SK-N-SH (cell line): ENCODE data around the gene RMDN2. TPM values are rescaled to one million over a fixed set of nuclear protein-coding genes. Genes with fewer than 3 reads are reported as not detected.

Experiments
- CTCF ChIA-PET: fragments of 300-600, 350-600 bp; formaldehyde crosslinking; extraction: SDS; loops from one replicate; lab custom pipeline; 2021; lab: Yijun Ruan, JAX
- POLR2A ChIA-PET: fragments of 350-600 bp; sonication (Branson Sonifier 250); formaldehyde crosslinking; extraction: SDS; loops from one replicate; lab custom pipeline; 2020; ENCODE audit warnings: antibody characterized with exemption, inconsistent platforms; lab: Yijun Ruan, JAX
- DNase-seq: peaks from one replicate; pipeline ENCODE4 v3.0.0; 2012
- H2AFZ ChIP-seq: fragments of 200-600 bp; sonication (generic); 2 replicates; pipeline ENCODE4 v1.8.1; 2016; ENCODE audit warnings: antibody characterized with exemption, mild to moderate bottlenecking, low read depth
- H3F3A ChIP-seq: fragments of 200-600 bp; sonication (generic); replicated peaks from 2 replicates; pipeline ENCODE3; 2016; ENCODE audit warnings: antibody characterized with exemption, mild to moderate bottlenecking; ENCODE audit not compliant: insufficient read depth
- H3K27ac ChIP-seq, 2 experiments: fragments of 200-500 bp in 1 of 2; fragments of 200-600 bp in 1 of 2; sonication (Bioruptor generic) in 1 of 2; sonication (generic), shearing (Covaris generic) in 1 of 2; 2 replicates each; pipeline versions ENCODE4 v1.5.1 to v1.6.1; 2014 to 2016; ENCODE audit warnings: low read depth in 2 of 2, inconsistent platforms in 1 of 2, low read length in 1 of 2, mild to moderate bottlenecking in 1 of 2, mixed read lengths in 1 of 2
- H3K27me3 ChIP-seq: fragments of 200-600 bp; sonication (generic), shearing (Covaris generic); 2 replicates; pipeline ENCODE4 v1.6.1; 2016; ENCODE audit warnings: mixed run types; ENCODE audit not compliant: insufficient read depth
- H3K36me3 ChIP-seq, 2 experiments: fragments of 200-500 bp in 1 of 2; fragments of 200-600 bp in 1 of 2; sonication (Bioruptor generic) in 1 of 2; sonication (generic) in 1 of 2; replicated peaks in 1 of 2; 2 replicates each; pipeline versions ENCODE3 to v1.5.1; 2014 to 2016; ENCODE audit warnings: low read length in 1 of 2, mild to moderate bottlenecking in 1 of 2; ENCODE audit not compliant: insufficient read depth in 2 of 2, control insufficient read depth in 1 of 2
- H3K4me1 ChIP-seq, 2 experiments: fragments of 200-500 bp in 1 of 2; fragments of 200-600 bp in 1 of 2; sonication (Bioruptor generic) in 1 of 2; sonication (generic), shearing (Covaris generic) in 1 of 2; 2 replicates each; pipeline versions ENCODE4 v1.5.1 to v1.6.1; 2014 to 2016; ENCODE audit warnings: low read depth in 1 of 2, low read length in 1 of 2, mixed run types in 1 of 2; ENCODE audit not compliant: insufficient read depth in 2 of 2, control insufficient read depth in 1 of 2
- H3K4me2 ChIP-seq: fragments of 200-600 bp; sonication (generic), shearing (Covaris generic); 2 replicates; pipeline ENCODE4 v1.6.1; 2017; ENCODE audit warnings: mixed run types
- H3K4me3 ChIP-seq, 2 experiments: fragments of 200-500 bp in 1 of 2; fragments of 200-600 bp in 1 of 2; sonication (Bioruptor generic) in 1 of 2; sonication (generic), shearing (Covaris generic) in 1 of 2; 2 replicates each; pipeline versions ENCODE4 v1.5.1 to v1.8.1; 2014 to 2016; ENCODE audit warnings: low read depth in 2 of 2, inconsistent platforms in 1 of 2, low read length in 1 of 2, mild to moderate bottlenecking in 1 of 2, mixed read lengths in 1 of 2, moderate library complexity in 1 of 2
- H3K79me2 ChIP-seq: fragments of 200-600 bp; sonication (generic); 2 replicates; pipeline ENCODE4 v1.8.1; 2017; ENCODE audit warnings: mild to moderate bottlenecking; ENCODE audit not compliant: insufficient read depth
- H3K9ac ChIP-seq: fragments of 200-600 bp; sonication (generic); 2 replicates; pipeline ENCODE4 v1.6.1; 2017; ENCODE audit warnings: mixed run types
- H3K9me2 ChIP-seq: fragments of 200-600 bp; sonication (generic); 2 replicates; pipeline ENCODE4 v1.6.1; 2017; ENCODE audit warnings: mixed run types
- H3K9me3 ChIP-seq: fragments of 200-600 bp; sonication (generic); 2 replicates; pipeline ENCODE4 v1.6.1; 2017; ENCODE audit warnings: mixed run types, mild to moderate bottlenecking, moderate library complexity
- H4K20me1 ChIP-seq: fragments of 200-600 bp; sonication (generic); 2 replicates; pipeline ENCODE4 v1.6.1; 2017; ENCODE audit warnings: mild to moderate bottlenecking, mixed run types; ENCODE audit not compliant: insufficient read depth
- EZH2phosphoT487 ChIP-seq: fragments of 200-600 bp; sonication (generic); IDR thresholded peaks from 2 replicates; pipeline ENCODE4 v1.6.1; 2017; ENCODE audit warnings: low read depth, mixed run types, mild to moderate bottlenecking, antibody characterized with exemption, moderate library complexity, borderline replicate concordance
- JUND ChIP-seq: IDR thresholded peaks from 2 replicates; pipeline ENCODE4 v1.4.0; 2012
- MEF2A ChIP-seq: IDR thresholded peaks from 2 replicates; pipeline ENCODE4 v1.4.0; 2012; ENCODE audit warnings: low read depth, borderline replicate concordance
- NFIC ChIP-seq: IDR thresholded peaks from 2 replicates; pipeline ENCODE4 v1.4.0; 2012; ENCODE audit warnings: borderline replicate concordance
- POLR2AphosphoS5 ChIP-seq: IDR thresholded peaks from 2 replicates; pipeline ENCODE4 v1.6.1; 2012; ENCODE audit warnings: low read depth, low read length
- RCOR1 ChIP-seq: fragments of 150-350 bp; IDR thresholded peaks from 2 replicates; pipeline ENCODE4 v1.6.1; 2017; ENCODE audit warnings: antibody characterized with exemption, low read length
- RXRA ChIP-seq: IDR thresholded peaks from 2 replicates; pipeline ENCODE4 v1.4.0; 2012; ENCODE audit warnings: low read depth, mild to moderate bottlenecking, borderline replicate concordance
- SMC3 ChIP-seq: IDR thresholded peaks from 2 replicates; pipeline ENCODE4 v1.6.1; 2012; ENCODE audit warnings: low read depth, low read length, improper control_type of control experiment
- TAF1 ChIP-seq: IDR thresholded peaks from 2 replicates; pipeline ENCODE4 v1.6.1; 2012; ENCODE audit warnings: low read depth, mild to moderate bottlenecking, low read length, moderate library complexity, borderline replicate concordance
- TCF12 ChIP-seq: IDR thresholded peaks from 2 replicates; pipeline ENCODE4 v1.4.0; 2012
- WGBS: methylation state at CpG from one replicate; pipeline ENCODE4 v1.1.6; 2017; ENCODE audit warnings: low lambda C conversion rate; 5-methylcytosine and 5-hydroxymethylcytosine counted together
- polyA plus RNA-seq, 3 experiments: library from polyadenylated mRNA; depleted of rRNA; stranded (reverse); fragments of >200 nt; gene quantifications; 2 replicates each; pipeline ENCODE4 v1.2.3, GENCODE V29; 2012
- TF ChIP-seq, protein P1 (sequence below): IDR thresholded peaks from 2 replicates; pipeline ENCODE4 v1.4.0; 2012; ENCODE audit warnings: low read depth, borderline replicate concordance
- TF ChIP-seq, protein P2 (sequence below): fragments of 200-600 bp; sonication (generic); IDR thresholded peaks from 2 replicates; pipeline ENCODE4 v1.6.1; 2017; ENCODE audit warnings: antibody characterized with exemption, mild to moderate bottlenecking, moderate library complexity
- TF ChIP-seq, protein P3 (sequence below): IDR thresholded peaks from 2 replicates; pipeline ENCODE4 v1.4.0; 2012; ENCODE audit warnings: low read depth, borderline replicate concordance
- TF ChIP-seq, protein P4 (sequence below): IDR thresholded peaks from 2 replicates; pipeline ENCODE4; 2012

RMDN2 gene
- polyA plus RNA-seq, 1 of the 3 experiments (the other 2 are of a cell fraction) = 7.3 TPM

DNA sequence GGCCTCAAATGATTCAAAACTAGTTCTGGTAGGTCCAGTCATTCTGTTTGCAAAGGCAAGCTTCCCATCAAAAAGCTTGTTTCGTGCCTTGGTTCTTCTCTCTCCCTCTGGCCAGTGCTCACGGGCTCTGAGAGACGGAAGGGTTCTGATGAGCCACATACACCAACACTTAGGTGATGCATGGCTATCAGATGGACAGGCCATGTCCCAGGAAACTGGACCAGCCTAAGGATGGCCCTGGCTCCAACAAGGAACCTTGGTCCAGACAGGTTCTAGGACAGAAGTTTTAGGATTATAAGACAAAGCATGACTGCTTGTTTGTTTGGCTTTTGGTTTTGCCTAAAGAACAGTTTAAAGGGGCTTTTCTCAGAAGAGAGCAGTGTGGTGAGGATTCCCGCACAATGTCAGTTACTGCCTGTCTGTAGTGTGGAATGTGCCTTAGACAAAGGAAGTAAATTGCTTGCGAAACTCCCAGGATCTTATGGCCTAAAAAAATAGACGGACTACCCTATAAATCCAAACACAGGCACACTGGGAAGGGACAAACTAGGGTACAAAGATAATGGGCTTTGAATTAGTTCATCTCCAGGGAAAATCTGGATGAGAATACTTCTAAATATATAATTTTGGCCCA lies 140.5 kb downstream of the RMDN2 start:
- Histone ChIP-seq H3K4me3 (no peak overlapping the region), H3K27ac (no peak overlapping the region), H3K36me3 (peaks cover 0 to 5% of the 10 kb centered on the region in 2 experiments), H3K4me2 (no peak overlapping the region), H4K20me1 (no peaks in the 10 kb centered on the region), H3K27me3 (no peaks in the 10 kb centered on the region; the same call in 1 of the 2 replicates), H3K79me2 (no peaks in the 10 kb centered on the region), H3K9me3 (no peaks in the 10 kb centered on the region), H3K4me1 (peaks cover 0 to 17% of the 10 kb centered on the region in 2 experiments; a peak in 2 of 4 replicates), H2AFZ (no peak overlapping the region), H3F3A (no peaks in the 10 kb centered on the region), H3K9ac (no peak overlapping the region), H3K9me2 (no peaks in the 10 kb centered on the region)
- TF ChIP-seq NFIC (no peak), JUND (no peak), MEF2A (no peak), POLR2AphosphoS5 (no peak), RXRA (no peak), TCF12 (no peak), EZH2phosphoT487 (no peak)
- TF ChIP-seq, protein P1, sequence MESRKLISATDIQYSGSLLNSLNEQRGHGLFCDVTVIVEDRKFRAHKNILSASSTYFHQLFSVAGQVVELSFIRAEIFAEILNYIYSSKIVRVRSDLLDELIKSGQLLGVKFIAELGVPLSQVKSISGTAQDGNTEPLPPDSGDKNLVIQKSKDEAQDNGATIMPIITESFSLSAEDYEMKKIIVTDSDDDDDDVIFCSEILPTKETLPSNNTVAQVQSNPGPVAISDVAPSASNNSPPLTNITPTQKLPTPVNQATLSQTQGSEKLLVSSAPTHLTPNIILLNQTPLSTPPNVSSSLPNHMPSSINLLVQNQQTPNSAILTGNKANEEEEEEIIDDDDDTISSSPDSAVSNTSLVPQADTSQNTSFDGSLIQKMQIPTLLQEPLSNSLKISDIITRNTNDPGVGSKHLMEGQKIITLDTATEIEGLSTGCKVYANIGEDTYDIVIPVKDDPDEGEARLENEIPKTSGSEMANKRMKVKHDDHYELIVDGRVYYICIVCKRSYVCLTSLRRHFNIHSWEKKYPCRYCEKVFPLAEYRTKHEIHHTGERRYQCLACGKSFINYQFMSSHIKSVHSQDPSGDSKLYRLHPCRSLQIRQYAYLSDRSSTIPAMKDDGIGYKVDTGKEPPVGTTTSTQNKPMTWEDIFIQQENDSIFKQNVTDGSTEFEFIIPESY = no peak
- TF ChIP-seq, protein P2, sequence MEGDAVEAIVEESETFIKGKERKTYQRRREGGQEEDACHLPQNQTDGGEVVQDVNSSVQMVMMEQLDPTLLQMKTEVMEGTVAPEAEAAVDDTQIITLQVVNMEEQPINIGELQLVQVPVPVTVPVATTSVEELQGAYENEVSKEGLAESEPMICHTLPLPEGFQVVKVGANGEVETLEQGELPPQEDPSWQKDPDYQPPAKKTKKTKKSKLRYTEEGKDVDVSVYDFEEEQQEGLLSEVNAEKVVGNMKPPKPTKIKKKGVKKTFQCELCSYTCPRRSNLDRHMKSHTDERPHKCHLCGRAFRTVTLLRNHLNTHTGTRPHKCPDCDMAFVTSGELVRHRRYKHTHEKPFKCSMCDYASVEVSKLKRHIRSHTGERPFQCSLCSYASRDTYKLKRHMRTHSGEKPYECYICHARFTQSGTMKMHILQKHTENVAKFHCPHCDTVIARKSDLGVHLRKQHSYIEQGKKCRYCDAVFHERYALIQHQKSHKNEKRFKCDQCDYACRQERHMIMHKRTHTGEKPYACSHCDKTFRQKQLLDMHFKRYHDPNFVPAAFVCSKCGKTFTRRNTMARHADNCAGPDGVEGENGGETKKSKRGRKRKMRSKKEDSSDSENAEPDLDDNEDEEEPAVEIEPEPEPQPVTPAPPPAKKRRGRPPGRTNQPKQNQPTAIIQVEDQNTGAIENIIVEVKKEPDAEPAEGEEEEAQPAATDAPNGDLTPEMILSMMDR = no peak
- 89% methylated on average over 6 of the region's 6 CpGs for WGBS
- DNase-seq = no peak
- POLR2A ChIA-PET = no interaction called here
- CTCF ChIA-PET = interaction anchor here (1.5 kb wide), 1 partner anchor 11 kb away, joined by 10 read pairs; the partner anchor contains the start of gene CYP1B1

DNA sequence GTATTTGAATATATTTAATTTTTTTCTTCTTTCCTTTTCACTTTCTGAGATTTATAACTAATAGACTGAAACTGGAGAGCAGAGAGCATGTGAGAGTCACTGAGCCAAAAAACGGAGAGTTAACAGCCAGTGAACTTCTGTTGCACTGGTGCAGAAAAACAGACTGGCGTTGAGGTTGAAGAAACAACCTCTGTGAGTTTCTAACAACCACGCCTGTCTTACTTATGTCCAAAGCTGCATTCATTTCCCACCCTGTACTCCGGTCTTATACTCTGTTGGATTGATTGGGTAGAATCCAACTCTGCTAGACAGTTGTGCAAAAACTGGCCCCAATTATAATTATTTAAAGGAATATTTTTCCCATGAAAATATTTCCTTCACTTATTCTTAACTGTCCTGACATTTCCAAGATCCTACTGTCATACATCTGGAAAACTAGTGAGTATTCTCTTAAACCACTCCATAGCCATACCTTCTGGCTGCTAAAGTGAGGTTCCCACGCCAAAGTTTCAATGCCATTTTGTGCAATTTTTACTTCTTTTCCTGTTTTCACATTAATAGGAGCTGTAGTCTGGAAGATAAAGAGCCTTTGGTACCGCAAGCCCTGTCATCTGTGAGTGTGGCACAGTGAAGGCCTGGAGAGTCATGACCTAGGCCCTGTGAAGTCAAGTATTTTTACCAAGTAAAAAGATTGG lies 141.5 kb downstream of the RMDN2 start:
- Histone ChIP-seq H3K9me2 (no peaks in the 10 kb centered on the region), H2AFZ (no peak overlapping the region), H3K4me3 (no peak overlapping the region), H3K79me2 (no peaks in the 10 kb centered on the region), H3K4me1 (peaks cover 0 to 19% of the 10 kb centered on the region in 2 experiments; a peak in 2 of 4 replicates), H3K36me3 (peaks cover 0 to 5% of the 10 kb centered on the region in 2 experiments), H3F3A (no peaks in the 10 kb centered on the region), H3K27ac (no peak overlapping the region), H3K4me2 (no peak overlapping the region), H3K9ac (no peak overlapping the region), H3K9me3 (no peaks in the 10 kb centered on the region), H4K20me1 (no peaks in the 10 kb centered on the region), H3K27me3 (no peaks in the 10 kb centered on the region; the same call in 1 of the 2 replicates)
- TF ChIP-seq TAF1 (no peak), RCOR1 (no peak), NFIC (no peak), SMC3 (no peak)
- TF ChIP-seq, protein P1 = no peak
- TF ChIP-seq, protein P3, sequence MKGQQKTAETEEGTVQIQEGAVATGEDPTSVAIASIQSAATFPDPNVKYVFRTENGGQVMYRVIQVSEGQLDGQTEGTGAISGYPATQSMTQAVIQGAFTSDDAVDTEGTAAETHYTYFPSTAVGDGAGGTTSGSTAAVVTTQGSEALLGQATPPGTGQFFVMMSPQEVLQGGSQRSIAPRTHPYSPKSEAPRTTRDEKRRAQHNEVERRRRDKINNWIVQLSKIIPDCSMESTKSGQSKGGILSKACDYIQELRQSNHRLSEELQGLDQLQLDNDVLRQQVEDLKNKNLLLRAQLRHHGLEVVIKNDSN = no peak
- TF ChIP-seq, protein P4, sequence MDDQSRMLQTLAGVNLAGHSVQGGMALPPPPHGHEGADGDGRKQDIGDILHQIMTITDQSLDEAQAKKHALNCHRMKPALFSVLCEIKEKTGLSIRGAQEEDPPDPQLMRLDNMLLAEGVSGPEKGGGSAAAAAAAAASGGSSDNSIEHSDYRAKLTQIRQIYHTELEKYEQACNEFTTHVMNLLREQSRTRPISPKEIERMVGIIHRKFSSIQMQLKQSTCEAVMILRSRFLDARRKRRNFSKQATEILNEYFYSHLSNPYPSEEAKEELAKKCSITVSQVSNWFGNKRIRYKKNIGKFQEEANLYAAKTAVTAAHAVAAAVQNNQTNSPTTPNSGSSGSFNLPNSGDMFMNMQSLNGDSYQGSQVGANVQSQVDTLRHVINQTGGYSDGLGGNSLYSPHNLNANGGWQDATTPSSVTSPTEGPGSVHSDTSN = no peak
- no peak for DNase-seq
- ChIA-PET CTCF (interaction anchor here (1.4 to 3.4 kb wide), 4 partner anchors 10 to 208 kb away, joined by 3 to 30 read pairs (median 6); partner anchors contain the start of gene CYP1B1), POLR2A (interaction anchor here (0.5 kb wide), 1 partner anchor 213 kb away, joined by 5 read pairs; no protein-coding TSS in a partner anchor)
- 81% methylated on average over 6 of the region's 6 CpGs for WGBS
